ENCODE data around the gene SPACA6. TPM values are rescaled to one million over a fixed set of nuclear protein-coding genes. Genes with fewer than 3 reads are reported as not detected.

The SPACA6 gene
- total and polyA plus RNA-seq, 10 of the 15 experiments (the other 5 are each of a cell fraction or from before 2014, with no cell fraction given), result 0.31 to 6.5 (median 1.7) TPM

- no peaks in the 10 kb centered on the region for H3K4me1 ChIP-seq (ENCODE audit: control insufficient read depth, insufficient read depth, low read length)
- no peak overlapping the region for H3K27ac ChIP-seq (ENCODE audit: control insufficient read depth, insufficient read depth)
- H3K4me3 ChIP-seq, result no peak overlapping the region
- intact Hi-C loops (cut with micrococcal nuclease; ENCODE audit: unreplicated experiment), result no loop called here
- in situ Hi-C loops (cut with MboI), result no loop called here
- no peaks in the 10 kb centered on the region for H4K20me1 ChIP-seq (ENCODE audit: control insufficient read depth, insufficient read depth)
- ChIA-PET RAD21 (ENCODE audit: unreplicated experiment) (no interaction called here), CTCF (no interaction called here), SMC1A (ENCODE audit: uncharacterized antibody, unreplicated experiment) (no interaction called here), POLR2A (no interaction called here)
- H3K9ac ChIP-seq (ENCODE audit: control insufficient read depth, insufficient read depth, low read length), result no peak overlapping the region
- DNase-seq (ENCODE audit: low read depth, low spot score), result no peak
- no peaks in the 10 kb centered on the region for H3K27me3 ChIP-seq (replicated peaks in 1 of 2; ENCODE audit: control insufficient read depth in 2 of 2, insufficient read depth in 2 of 2, low read length in 1 of 2)
- H2AFZ ChIP-seq (ENCODE audit: control insufficient read depth, low read depth, low read length), result no peak overlapping the region
- WGBS (ENCODE audit: insufficient coverage, insufficient replicate concordance, low lambda C conversion rate, missing lambda C conversion rate), result 57% methylated on average over 4 of the region's 4 CpGs
- no peak for FAIRE-seq
- no peak overlapping the region for H3K4me2 ChIP-seq (ENCODE audit: control insufficient read depth, insufficient read depth)
- no peaks in the 10 kb centered on the region for H3K36me3 ChIP-seq (ENCODE audit: control insufficient read depth in 2 of 2, insufficient read depth in 2 of 2, low read length in 1 of 2)
- TF ChIP-seq TCF12 (IDR thresholded peaks at IDR 0.05; ENCODE audit: low read depth, low read length), result no peak
- TF ChIP-seq, protein P1, sequence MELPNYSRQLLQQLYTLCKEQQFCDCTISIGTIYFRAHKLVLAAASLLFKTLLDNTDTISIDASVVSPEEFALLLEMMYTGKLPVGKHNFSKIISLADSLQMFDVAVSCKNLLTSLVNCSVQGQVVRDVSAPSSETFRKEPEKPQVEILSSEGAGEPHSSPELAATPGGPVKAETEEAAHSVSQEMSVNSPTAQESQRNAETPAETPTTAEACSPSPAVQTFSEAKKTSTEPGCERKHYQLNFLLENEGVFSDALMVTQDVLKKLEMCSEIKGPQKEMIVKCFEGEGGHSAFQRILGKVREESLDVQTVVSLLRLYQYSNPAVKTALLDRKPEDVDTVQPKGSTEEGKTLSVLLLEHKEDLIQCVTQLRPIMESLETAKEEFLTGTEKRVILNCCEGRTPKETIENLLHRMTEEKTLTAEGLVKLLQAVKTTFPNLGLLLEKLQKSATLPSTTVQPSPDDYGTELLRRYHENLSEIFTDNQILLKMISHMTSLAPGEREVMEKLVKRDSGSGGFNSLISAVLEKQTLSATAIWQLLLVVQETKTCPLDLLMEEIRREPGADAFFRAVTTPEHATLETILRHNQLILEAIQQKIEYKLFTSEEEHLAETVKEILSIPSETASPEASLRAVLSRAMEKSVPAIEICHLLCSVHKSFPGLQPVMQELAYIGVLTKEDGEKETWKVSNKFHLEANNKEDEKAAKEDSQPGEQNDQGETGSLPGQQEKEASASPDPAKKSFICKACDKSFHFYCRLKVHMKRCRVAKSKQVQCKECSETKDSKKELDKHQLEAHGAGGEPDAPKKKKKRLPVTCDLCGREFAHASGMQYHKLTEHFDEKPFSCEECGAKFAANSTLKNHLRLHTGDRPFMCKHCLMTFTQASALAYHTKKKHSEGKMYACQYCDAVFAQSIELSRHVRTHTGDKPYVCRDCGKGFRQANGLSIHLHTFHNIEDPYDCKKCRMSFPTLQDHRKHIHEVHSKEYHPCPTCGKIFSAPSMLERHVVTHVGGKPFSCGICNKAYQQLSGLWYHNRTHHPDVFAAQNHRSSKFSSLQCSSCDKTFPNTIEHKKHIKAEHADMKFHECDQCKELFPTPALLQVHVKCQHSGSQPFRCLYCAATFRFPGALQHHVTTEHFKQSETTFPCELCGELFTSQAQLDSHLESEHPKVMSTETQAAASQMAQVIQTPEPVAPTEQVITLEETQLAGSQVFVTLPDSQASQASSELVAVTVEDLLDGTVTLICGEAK (IDR thresholded peaks at IDR 0.05; ENCODE audit: borderline replicate concordance), result 0 out of 2 replicates have a peak, but pooled peaks have one; percentile 19
- no peaks in the 10 kb centered on the region; the same call in 2 of the 3 replicates for H3K9me3 ChIP-seq (replicated peaks; ENCODE audit: control insufficient read depth, insufficient read depth, low read length)
- no TSS peak for BruUV-seq (replicated peaks)
- ATAC-seq, result no peak
- no peaks in the 10 kb centered on the region for H3K79me2 ChIP-seq (ENCODE audit: control insufficient read depth, insufficient read depth, low read length)
These were observed 61.6 kb downstream of the SPACA6 start for GRCh38 chr19:51754770-51755169.

MicroRNAs encoded within 50 kb of the gene (microRNA counts, 767-probe panel; counts per million panel counts)
- microRNA hsa-let-7e-5p (3,318 counts per million, percentile 91 among the panel's probes with 10 or more counts), microRNA hsa-miR-125a-3p (1,512 counts per million, percentile 58 among the panel's probes with 10 or more counts), microRNA hsa-miR-125a-5p (1,438 counts per million, percentile 53 among the panel's probes with 10 or more counts), microRNA hsa-miR-99b-5p (1,853 counts per million, percentile 71 among the panel's probes with 10 or more counts)

Small RNAs within 50 kb of the gene (microRNA-seq; reads per million reads assigned to microRNA genes)
- gene MIR125A (20.3 reads per million, percentile 55 among the genes with 10 or more reads in this experiment), gene MIR99B (30.7 reads per million, percentile 63 among the genes with 10 or more reads in this experiment), gene MIRLET7E (33.3 reads per million, percentile 63 among the genes with 10 or more reads in this experiment)

Small RNAs within 50 kb of the gene (small RNA-seq; reads per million reads assigned to genes)
- not detected for gene AC018755.2
- not detected for gene MIR125A
- not detected for gene MIR99B
- not detected for gene MIRLET7E

Other genes starting within 250 kb of the SPACA6 start
Only the 7 nearest of the 14 such genes appear.
- 3.3 and 4.0 TPM in 2 replicates for gene ZNF175, start 122.0 kb upstream of the SPACA6 start, total RNA-seq (2014; rRNA removed)
- 7.0 and 7.1 TPM in 2 replicates for gene ZNF175, start 122.0 kb upstream of the SPACA6 start, total RNA-seq (2014; rRNA removed; fragmentation: Illumina TruSeq; extraction: Trizol)
- gene ZNF175, start 122.0 kb upstream of the SPACA6 start, total RNA-seq (2021), result 12.0 and 12.8 TPM in 2 replicates
- gene ZNF175, start 122.0 kb upstream of the SPACA6 start, polyA plus RNA-seq (2011; rRNA removed), result 9.0 and 12.9 TPM in 2 replicates
- 9.9 and 10.4 TPM in 2 replicates for gene ZNF175, start 122.0 kb upstream of the SPACA6 start, polyA plus RNA-seq (2014; fragmentation: Illumina TruSeq; extraction: Trizol)
- gene ZNF175, start 122.0 kb upstream of the SPACA6 start, polyA plus RNA-seq (2014; fragmentation: Nextera tagmentation; extraction: Ambion mirVana), result 1 to 10 TPM; 1.5 to 1.8 TPM
- 4.8 TPM in 2 replicates for gene ZNF175, start 122.0 kb upstream of the SPACA6 start, polyA plus RNA-seq (2014; rRNA removed)
- 1 to 10 TPM; 1.9 to 2.1 TPM for gene ZNF175, start 122.0 kb upstream of the SPACA6 start, polyA plus RNA-seq (2016; fragmentation: Nextera tagmentation; extraction: Ambion mirVana)
- gene SIGLEC5, start 62.9 kb upstream of the SPACA6 start, total RNA-seq (2014; rRNA removed), result 1.9 and 2.5 TPM in 2 replicates
- 1.2 and 1.5 TPM in 2 replicates for gene SIGLEC5, start 62.9 kb upstream of the SPACA6 start, total RNA-seq (2014; rRNA removed; fragmentation: Illumina TruSeq; extraction: Trizol)
- 1.1 TPM in 1 of 2 replicates, not detected in the other for gene SIGLEC5, start 62.9 kb upstream of the SPACA6 start, total RNA-seq (2021)
- gene SIGLEC5, start 62.9 kb upstream of the SPACA6 start, polyA plus RNA-seq (2011; rRNA removed), result 0.45 TPM in 1 of 2 replicates, not detected in the other
- 0.44 and 1.4 TPM in 2 replicates for gene SIGLEC5, start 62.9 kb upstream of the SPACA6 start, polyA plus RNA-seq (2014; fragmentation: Illumina TruSeq; extraction: Trizol)
- gene SIGLEC5, start 62.9 kb upstream of the SPACA6 start, polyA plus RNA-seq (2014; fragmentation: Nextera tagmentation; extraction: Ambion mirVana), result under 1 TPM; 0.05 to 0.06 TPM
- gene SIGLEC5, start 62.9 kb upstream of the SPACA6 start, polyA plus RNA-seq (2014; rRNA removed), result not detected in 2 replicates
- gene SIGLEC5, start 62.9 kb upstream of the SPACA6 start, polyA plus RNA-seq (2016; fragmentation: Nextera tagmentation; extraction: Ambion mirVana), result 1 to 10 TPM; 1.6 to 1.8 TPM
- gene SIGLEC14, start 46.5 kb upstream of the SPACA6 start, total RNA-seq (2014; rRNA removed), result 4.4 and 6.7 TPM in 2 replicates
- gene SIGLEC14, start 46.5 kb upstream of the SPACA6 start, total RNA-seq (2014; rRNA removed; fragmentation: Illumina TruSeq; extraction: Trizol), result 2.9 and 3.2 TPM in 2 replicates
- gene SIGLEC14, start 46.5 kb upstream of the SPACA6 start, total RNA-seq (2021), result 6.2 and 6.8 TPM in 2 replicates
- 0.72 and 1.6 TPM in 2 replicates for gene SIGLEC14, start 46.5 kb upstream of the SPACA6 start, polyA plus RNA-seq (2011; rRNA removed)
- gene SIGLEC14, start 46.5 kb upstream of the SPACA6 start, polyA plus RNA-seq (2014; fragmentation: Illumina TruSeq; extraction: Trizol), result 4.8 and 5.0 TPM in 2 replicates
- under 1 TPM; 0.57 to 0.82 TPM for gene SIGLEC14, start 46.5 kb upstream of the SPACA6 start, polyA plus RNA-seq (2014; fragmentation: Nextera tagmentation; extraction: Ambion mirVana)
- gene SIGLEC14, start 46.5 kb upstream of the SPACA6 start, polyA plus RNA-seq (2014; rRNA removed), result 4.4 and 4.6 TPM in 2 replicates
- 1 to 10 TPM; 7.1 to 8.4 TPM for gene SIGLEC14, start 46.5 kb upstream of the SPACA6 start, polyA plus RNA-seq (2016; fragmentation: Nextera tagmentation; extraction: Ambion mirVana)
- not detected in 2 replicates for gene HAS1, start 30.7 kb downstream of the SPACA6 start, total RNA-seq (2014; rRNA removed)
- gene HAS1, start 30.7 kb downstream of the SPACA6 start, total RNA-seq (2014; rRNA removed; fragmentation: Illumina TruSeq; extraction: Trizol), result not detected in 2 replicates
- gene HAS1, start 30.7 kb downstream of the SPACA6 start, total RNA-seq (2021), result not detected in 2 replicates
- not detected in 2 replicates for gene HAS1, start 30.7 kb downstream of the SPACA6 start, polyA plus RNA-seq (2011; rRNA removed)
- not detected in 2 replicates for gene HAS1, start 30.7 kb downstream of the SPACA6 start, polyA plus RNA-seq (2014; fragmentation: Illumina TruSeq; extraction: Trizol)
- gene HAS1, start 30.7 kb downstream of the SPACA6 start, polyA plus RNA-seq (2014; fragmentation: Nextera tagmentation; extraction: Ambion mirVana), result not detected
- not detected in 2 replicates for gene HAS1, start 30.7 kb downstream of the SPACA6 start, polyA plus RNA-seq (2014; rRNA removed)
- not detected for gene HAS1, start 30.7 kb downstream of the SPACA6 start, polyA plus RNA-seq (2016; fragmentation: Nextera tagmentation; extraction: Ambion mirVana)
- gene FPR1, start 58.5 kb downstream of the SPACA6 start, total RNA-seq (2014; rRNA removed), result not detected in 2 replicates
- gene FPR1, start 58.5 kb downstream of the SPACA6 start, total RNA-seq (2014; rRNA removed; fragmentation: Illumina TruSeq; extraction: Trizol), result not detected in 2 replicates
- gene FPR1, start 58.5 kb downstream of the SPACA6 start, total RNA-seq (2021), result not detected in 2 replicates
- not detected in 2 replicates for gene FPR1, start 58.5 kb downstream of the SPACA6 start, polyA plus RNA-seq (2011; rRNA removed)
- gene FPR1, start 58.5 kb downstream of the SPACA6 start, polyA plus RNA-seq (2014; fragmentation: Illumina TruSeq; extraction: Trizol), result not detected in 2 replicates
- gene FPR1, start 58.5 kb downstream of the SPACA6 start, polyA plus RNA-seq (2014; fragmentation: Nextera tagmentation; extraction: Ambion mirVana), result not detected
- gene FPR1, start 58.5 kb downstream of the SPACA6 start, polyA plus RNA-seq (2014; rRNA removed), result not detected in 2 replicates
- not detected for gene FPR1, start 58.5 kb downstream of the SPACA6 start, polyA plus RNA-seq (2016; fragmentation: Nextera tagmentation; extraction: Ambion mirVana)
- gene FPR2, start 67.8 kb downstream of the SPACA6 start, total RNA-seq (2014; rRNA removed), result not detected in 2 replicates
- gene FPR2, start 67.8 kb downstream of the SPACA6 start, total RNA-seq (2014; rRNA removed; fragmentation: Illumina TruSeq; extraction: Trizol), result not detected in 2 replicates
- not detected in 2 replicates for gene FPR2, start 67.8 kb downstream of the SPACA6 start, total RNA-seq (2021)
- gene FPR2, start 67.8 kb downstream of the SPACA6 start, polyA plus RNA-seq (2011; rRNA removed), result not detected in 2 replicates
- not detected in 2 replicates for gene FPR2, start 67.8 kb downstream of the SPACA6 start, polyA plus RNA-seq (2014; fragmentation: Illumina TruSeq; extraction: Trizol)
- gene FPR2, start 67.8 kb downstream of the SPACA6 start, polyA plus RNA-seq (2014; fragmentation: Nextera tagmentation; extraction: Ambion mirVana), result not detected
- gene FPR2, start 67.8 kb downstream of the SPACA6 start, polyA plus RNA-seq (2014; rRNA removed), result not detected in 2 replicates
- gene FPR2, start 67.8 kb downstream of the SPACA6 start, polyA plus RNA-seq (2016; fragmentation: Nextera tagmentation; extraction: Ambion mirVana), result not detected
- gene FPR3, start 101.8 kb downstream of the SPACA6 start, total RNA-seq (2014; rRNA removed), result not detected in 2 replicates
- gene FPR3, start 101.8 kb downstream of the SPACA6 start, total RNA-seq (2014; rRNA removed; fragmentation: Illumina TruSeq; extraction: Trizol), result not detected in 2 replicates
- gene FPR3, start 101.8 kb downstream of the SPACA6 start, total RNA-seq (2021), result not detected in 2 replicates
- gene FPR3, start 101.8 kb downstream of the SPACA6 start, polyA plus RNA-seq (2011; rRNA removed), result not detected in 2 replicates
- not detected in 2 replicates for gene FPR3, start 101.8 kb downstream of the SPACA6 start, polyA plus RNA-seq (2014; fragmentation: Illumina TruSeq; extraction: Trizol)
- gene FPR3, start 101.8 kb downstream of the SPACA6 start, polyA plus RNA-seq (2014; fragmentation: Nextera tagmentation; extraction: Ambion mirVana), result not detected
- not detected in 2 replicates for gene FPR3, start 101.8 kb downstream of the SPACA6 start, polyA plus RNA-seq (2014; rRNA removed)
- gene FPR3, start 101.8 kb downstream of the SPACA6 start, polyA plus RNA-seq (2016; fragmentation: Nextera tagmentation; extraction: Ambion mirVana), result not detected

Measured in GM12878 (cell line).